Panc1 (cell line): ENCODE results near the gene ADAMTS15. TPM values are rescaled to one million over a fixed set of nuclear protein-coding genes. Genes with fewer than 3 reads are reported as not detected.

Source experiments
- ATAC-seq: fragments of 200-7000 bp; cut with Tn5 transposase; 2 replicates; pipeline ENCODE4 v1.9.1; 2020; ENCODE audit warnings: mild to moderate bottlenecking, moderate library complexity
- BruUV-seq: library from RNA; stranded (reverse); fragments of 400-500 nt; replicated peaks from 2 replicates; lab custom pipeline; 2021; lab: Mats Ljungman, UMichigan
- CTCF ChIA-PET: fragments of 300-600 bp; sonication (Branson Sonifier 250); formaldehyde crosslinking; loops from one replicate; lab custom pipeline; 2022; ENCODE audit warnings: antibody characterized with exemption; lab: Charles Lee
- POLR2A ChIA-PET: fragments of 300-600 bp; sonication (Branson Sonifier 250); formaldehyde crosslinking; loops from one replicate; lab custom pipeline; 2022; ENCODE audit warnings: antibody characterized with exemption; lab: Charles Lee
- DNase-seq: peaks from one replicate; pipeline ENCODE4 v3.0.0-alpha.2; 2010; ENCODE audit warnings: low read depth, low spot score
- H3K27ac ChIP-seq: 2 replicates; pipeline ENCODE4 v1.5.1; 2011; ENCODE audit warnings: mild to moderate bottlenecking, low read length, inconsistent platforms
- H3K27me3 ChIP-seq: fragments of 200-500 bp; sonication (Bioruptor generic); 2 replicates; pipeline ENCODE4 v1.6.0; 2014; ENCODE audit warnings: low read length, inconsistent platforms; ENCODE audit not compliant: control insufficient read depth, insufficient read depth
- H3K36me3 ChIP-seq: fragments of 200-500 bp; sonication (Bioruptor generic); 2 replicates; pipeline ENCODE4 v1.5.1; 2014; ENCODE audit warnings: inconsistent platforms, mild to moderate bottlenecking, low read length, moderate library complexity; ENCODE audit not compliant: control insufficient read depth, insufficient read depth
- H3K4me1 ChIP-seq: 2 replicates; pipeline ENCODE4 v1.5.1; 2011; ENCODE audit warnings: inconsistent platforms, mild to moderate bottlenecking, low read length, moderate library complexity; ENCODE audit not compliant: control insufficient read depth, insufficient read depth
- H3K4me3 ChIP-seq, 2 experiments: 2 replicates each; pipeline ENCODE4 v1.5.1; 2011 to 2012; ENCODE audit warnings: low read depth in 2 of 2, low read length in 2 of 2, mild to moderate bottlenecking in 2 of 2, inconsistent platforms in 1 of 2, moderate library complexity in 1 of 2
- H3K9me3 ChIP-seq: fragments of 200-500 bp; sonication (Bioruptor generic); 2 replicates; pipeline ENCODE4 v1.5.1; 2014; ENCODE audit warnings: low read depth, mild to moderate bottlenecking, inconsistent platforms, low read length, moderate library complexity; ENCODE audit not compliant: control insufficient read depth, insufficient read depth
- CTCF ChIP-seq: fragments of 450-650 bp; IDR thresholded peaks from 2 replicates; pipeline ENCODE4 v1.5.1; 2017; ENCODE audit warnings: mild to moderate bottlenecking
- POLR2AphosphoS5 ChIP-seq: IDR thresholded peaks from 2 replicates; pipeline ENCODE4 v1.6.1; 2012; ENCODE audit warnings: mild to moderate bottlenecking, low read depth, low read length, moderate library complexity
- REST ChIP-seq, 2 experiments: IDR thresholded peaks; 2 replicates each; pipeline ENCODE4 v1.6.1; 2011 to 2012; ENCODE audit warnings: low read depth in 2 of 2, control low read depth in 1 of 2, low read length in 1 of 2, mild to moderate bottlenecking in 1 of 2, moderate library complexity in 1 of 2; ENCODE audit not compliant: insufficient read depth in 1 of 2
- SIN3A ChIP-seq: IDR thresholded peaks from 2 replicates; pipeline ENCODE4 v1.6.1; 2012; ENCODE audit warnings: low read depth, mild to moderate bottlenecking, low read length, moderate library complexity, borderline replicate concordance; ENCODE audit not compliant: insufficient read depth
- TCF7L2 ChIP-seq: IDR thresholded peaks from 2 replicates; pipeline ENCODE4 v1.6.1; 2011; ENCODE audit warnings: mild to moderate bottlenecking, low read depth, low read length, inconsistent platforms
- in situ Hi-C: cut with HindIII; loops from 2 replicates; pipeline ENCODE4 v1.10.0; 2016; ENCODE audit warnings: low sequenced_read_pairs, low pct_unique_long_range_greater_than_20kb
- intact Hi-C: fragments of 100-400 bp; cut with micrococcal nuclease; formaldehyde crosslinking; loops from one replicate; pipeline ENCODE4 v1.10.0; 2022; ENCODE audit not compliant: unreplicated experiment
- total RNA-seq: library from RNA; stranded (reverse); gene quantifications from one replicate; pipeline ENCODE4 v1.2.1, GENCODE V29; 2021; ENCODE audit not compliant: unreplicated experiment

ADAMTS15 gene
- total RNA-seq, 1 experiment from 2014 or later = 39.9 TPM

GRCh38 chr11:130522284-130522961 lies 74.0 kb downstream of the ADAMTS15 start:
- CTCF ChIA-PET = no interaction called here
- H3K27ac ChIP-seq = peak overlapping the region; percentile 36; the same call in 1 of the 2 replicates
- intact Hi-C loops = no loop called here

GRCh38 chr11:130523166-130523565 lies 74.7 kb downstream of the ADAMTS15 start:
- ChIA-PET POLR2A (no interaction called here), CTCF (no interaction called here)
- peak overlapping the region; percentile 36; the same call in 1 of the 2 replicates for H3K27ac ChIP-seq
- H3K4me3 ChIP-seq = no peak overlapping the region
- no peaks in the 10 kb centered on the region for H3K36me3 ChIP-seq
- in situ Hi-C loops = no loop called here
- no TSS peak for BruUV-seq
- DNase-seq (no peak), ATAC-seq (peak; percentile 29; the same call in 1 of the 2 replicates)
- no peaks in the 10 kb centered on the region for H3K27me3 ChIP-seq
- no peaks in the 10 kb centered on the region for H3K9me3 ChIP-seq
- no peak for TF ChIP-seq TCF7L2
- TF ChIP-seq REST (IDR thresholded peaks at IDR 0.05; ENCODE audit: insufficient read depth in 1 of 2, low read depth in 2 of 2, low read length in 1 of 2) = no peak
- TF ChIP-seq POLR2AphosphoS5 = no peak
- no peak for TF ChIP-seq SIN3A
- TF ChIP-seq CTCF = no peak
- intact Hi-C loops = no loop called here
- H3K4me1 ChIP-seq = peaks cover 5% of the 10 kb centered on the region; the same call in 1 of the 2 replicates

More at GRCh38 chr11:130522284-130522961, 74.0 kb downstream of the ADAMTS15 start:
- Histone ChIP-seq H3K9me3 (no peaks in the 10 kb centered on the region), H3K36me3 (no peaks in the 10 kb centered on the region), H3K4me3 (no peak overlapping the region), H3K27me3 (no peaks in the 10 kb centered on the region), H3K4me1 (peaks cover 5% of the 10 kb centered on the region; the same call in 1 of the 2 replicates)
- peak; percentile 90 for ATAC-seq
- in situ Hi-C loops = no loop called here
- no peak for DNase-seq
- BruUV-seq = no TSS peak
- POLR2A ChIA-PET = no interaction called here
- TF ChIP-seq SIN3A (no peak), POLR2AphosphoS5 (no peak), CTCF (no peak), REST (IDR thresholded peaks at IDR 0.05; ENCODE audit: insufficient read depth in 1 of 2, low read depth in 2 of 2, low read length in 1 of 2) (no peak), TCF7L2 (no peak)
